ENCODE results near the gene PLXND1.

PLXND1 gene

DNA sequence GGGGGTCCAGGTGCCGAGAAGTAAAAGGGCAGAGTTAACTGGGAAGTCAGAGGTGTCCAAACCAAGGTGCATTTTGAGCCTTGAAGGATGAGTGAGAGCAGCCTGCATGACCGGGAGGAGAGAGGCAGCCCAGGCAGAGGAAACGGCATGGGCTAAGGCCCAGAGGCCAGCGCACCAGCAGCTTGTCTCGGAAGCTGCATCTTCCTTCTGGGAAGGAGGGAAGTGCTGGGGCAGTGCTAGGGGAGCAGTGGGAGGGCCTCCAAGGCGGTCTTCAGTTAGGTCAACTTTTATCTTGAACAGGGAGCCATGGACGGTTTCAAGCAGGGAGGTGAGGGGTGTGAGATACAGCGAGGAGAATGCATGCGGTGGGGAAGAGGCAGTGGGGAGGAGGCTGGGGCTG is 62.5 kb downstream of the PLXND1 start:
- DNase-seq: no peak

DNA sequence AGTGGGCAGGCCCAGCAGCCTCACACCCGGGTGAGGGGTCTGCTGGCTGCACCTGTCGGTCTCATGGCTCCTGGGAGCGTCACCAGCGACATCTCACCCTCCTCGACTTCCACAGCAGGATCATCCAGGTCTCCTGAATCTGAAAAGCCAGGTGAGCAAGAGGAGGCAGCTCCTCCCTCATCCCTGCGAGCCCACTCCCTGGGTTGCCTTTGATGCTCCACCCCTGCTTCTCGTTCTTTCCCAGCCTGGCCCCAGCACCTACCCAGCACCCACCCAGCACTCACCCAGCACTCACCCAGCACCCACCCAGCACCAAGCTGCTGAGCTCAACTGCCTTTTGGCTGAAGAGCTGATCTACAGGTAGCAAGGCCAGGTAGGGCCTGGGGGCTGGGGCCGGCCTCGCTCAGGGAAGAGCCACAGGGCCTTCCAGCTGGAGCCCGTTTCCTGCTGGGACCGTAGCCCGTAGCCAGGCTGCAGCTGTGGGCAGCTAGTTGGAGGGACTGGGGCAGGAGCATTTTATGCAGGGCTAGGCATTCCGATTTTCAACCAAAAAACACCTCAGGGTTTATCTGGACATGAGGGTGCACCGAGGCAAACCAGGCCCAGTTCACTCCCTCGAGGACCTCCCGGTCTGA is 63.2 kb downstream of the PLXND1 start, which contains the start of gene H1-8:
H1-8 (plus strand) TSS at position 20 of the 635 bp plus-strand sequence; CDS start at position 64, 44 bp downstream.
- DNase-seq: no peak

DNA sequence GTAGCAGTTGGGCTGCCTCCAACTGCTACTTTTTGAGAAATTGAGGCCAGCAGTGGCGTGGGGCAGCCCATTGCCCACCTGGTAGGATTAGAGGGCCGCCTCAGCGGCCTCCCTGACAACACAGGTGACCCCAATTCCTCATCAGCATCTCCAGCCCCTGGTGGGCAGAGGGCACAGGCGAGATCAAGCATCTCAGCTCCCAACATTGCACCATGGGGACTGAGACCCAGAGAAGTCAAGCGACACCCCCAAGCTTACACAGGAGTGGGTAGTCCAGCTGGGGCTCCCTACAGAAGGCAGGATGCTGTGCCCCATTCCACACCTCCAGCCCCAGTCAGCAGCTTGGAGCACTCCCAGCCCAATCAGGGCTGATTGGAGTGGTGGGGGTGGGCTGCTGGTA is 63.7 kb downstream of the PLXND1 start:
- DNase-seq: no peak

DNA sequence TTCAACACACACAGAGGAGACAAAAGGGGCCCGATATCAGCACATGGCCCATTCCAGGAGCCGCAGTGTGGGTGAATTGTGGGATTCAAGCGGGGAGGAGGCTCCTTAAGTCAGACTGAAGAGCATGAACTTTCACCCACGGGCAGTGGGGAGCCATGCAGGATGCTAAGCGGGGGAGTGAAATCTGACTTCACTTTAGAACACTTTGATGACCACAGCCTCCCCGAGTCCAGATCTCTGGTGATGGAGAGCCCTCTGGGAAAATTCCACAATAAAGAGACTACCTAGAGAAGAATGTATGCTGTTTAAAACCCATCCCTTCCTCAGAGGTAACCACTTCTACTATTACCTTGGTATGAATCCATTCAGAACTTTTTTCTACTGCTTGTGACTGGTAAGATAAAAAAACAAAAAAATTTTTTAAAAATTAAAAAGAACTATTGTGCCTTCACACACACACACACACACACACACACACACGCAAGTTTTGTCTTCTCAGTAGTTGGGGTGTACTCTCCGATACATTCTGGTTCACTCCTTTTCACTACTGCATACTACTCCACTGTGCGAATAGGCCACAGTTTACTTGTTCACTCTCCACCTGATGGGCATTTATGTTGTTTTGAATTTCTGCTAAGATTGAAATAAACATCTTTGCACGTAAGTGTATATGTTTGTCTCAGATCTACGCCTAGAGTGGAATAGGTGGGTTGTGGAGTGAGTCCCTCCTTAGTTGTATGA is 65.5 kb downstream of the PLXND1 start:
- DNase-seq: no peak

DNA sequence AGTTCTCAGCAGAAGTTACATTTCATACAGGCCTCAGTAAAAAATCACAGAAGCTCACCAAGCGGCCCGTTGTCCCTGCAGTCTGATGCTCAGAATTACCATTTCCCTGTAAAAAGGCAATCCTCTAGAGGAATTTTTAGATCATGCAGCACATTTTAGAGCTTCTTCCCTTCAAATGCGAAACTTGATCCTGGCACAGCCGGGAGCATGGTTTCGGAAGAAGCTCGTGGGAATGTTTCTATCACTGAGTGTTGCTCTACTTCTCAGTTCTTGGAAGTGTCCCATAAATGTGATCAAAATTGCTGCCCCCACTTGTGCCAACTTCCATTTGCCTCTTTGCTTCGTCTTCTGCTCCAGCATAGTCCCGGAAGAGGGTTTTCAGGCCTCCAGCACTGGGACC is 67.3 kb downstream of the PLXND1 start:
- DNase-seq: no peak

DNA sequence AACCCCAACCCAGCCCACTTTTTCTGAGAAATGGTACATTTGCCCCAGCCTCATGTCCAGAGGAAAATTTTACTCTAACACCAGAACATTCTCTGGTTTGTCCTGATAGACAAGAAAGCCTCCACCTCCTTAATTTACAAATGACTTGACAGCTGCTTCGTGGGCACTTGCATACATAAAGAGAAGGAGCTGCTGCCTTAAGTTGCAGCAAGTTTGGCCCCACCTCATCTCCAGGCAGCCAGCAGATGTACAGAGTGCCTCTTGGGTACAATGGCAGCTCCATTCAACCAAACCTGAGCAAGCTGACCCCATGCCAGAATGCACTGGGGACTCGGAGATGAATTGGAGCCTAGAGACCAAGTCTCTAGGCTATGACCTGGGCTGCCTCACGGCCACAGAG is 69.7 kb downstream of the PLXND1 start:
- DNase-seq: no peak

DNA sequence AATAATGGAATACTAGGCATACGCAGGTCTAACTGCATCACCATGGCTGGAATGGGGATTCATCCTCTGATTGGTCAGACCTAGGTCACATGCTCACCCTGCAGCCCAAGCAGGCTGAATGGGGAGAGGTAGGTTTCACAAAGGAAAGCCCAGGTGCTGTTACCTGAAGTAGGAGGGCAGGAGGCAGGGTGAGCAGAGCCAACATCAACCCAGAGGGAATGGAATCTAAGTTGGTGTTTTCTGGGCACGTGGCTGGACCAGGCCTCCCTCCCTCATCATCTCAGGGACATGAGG is 70.2 kb downstream of the PLXND1 start:
- peak; percentile 3 for DNase-seq

DNA sequence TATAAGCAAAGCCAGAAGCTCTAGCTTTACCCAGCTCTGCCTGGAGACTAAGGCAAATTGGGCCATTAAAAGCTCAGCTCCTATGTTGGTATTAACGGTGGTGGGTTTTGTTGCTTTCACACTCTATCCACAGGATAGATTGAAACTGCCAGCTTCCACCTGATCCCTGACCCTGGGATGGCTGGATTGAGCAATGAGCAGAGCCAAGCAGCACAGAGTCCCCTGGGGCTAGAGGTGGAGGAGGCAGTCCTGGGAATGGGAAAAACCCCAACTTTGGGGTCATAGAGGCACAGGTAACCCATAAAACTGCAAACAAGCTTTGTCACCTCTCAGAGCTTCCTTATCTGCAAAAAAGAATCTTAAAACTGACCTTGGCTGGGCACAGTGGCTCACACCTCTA is 71.4 kb downstream of the PLXND1 start:
- no peak for DNase-seq

DNA sequence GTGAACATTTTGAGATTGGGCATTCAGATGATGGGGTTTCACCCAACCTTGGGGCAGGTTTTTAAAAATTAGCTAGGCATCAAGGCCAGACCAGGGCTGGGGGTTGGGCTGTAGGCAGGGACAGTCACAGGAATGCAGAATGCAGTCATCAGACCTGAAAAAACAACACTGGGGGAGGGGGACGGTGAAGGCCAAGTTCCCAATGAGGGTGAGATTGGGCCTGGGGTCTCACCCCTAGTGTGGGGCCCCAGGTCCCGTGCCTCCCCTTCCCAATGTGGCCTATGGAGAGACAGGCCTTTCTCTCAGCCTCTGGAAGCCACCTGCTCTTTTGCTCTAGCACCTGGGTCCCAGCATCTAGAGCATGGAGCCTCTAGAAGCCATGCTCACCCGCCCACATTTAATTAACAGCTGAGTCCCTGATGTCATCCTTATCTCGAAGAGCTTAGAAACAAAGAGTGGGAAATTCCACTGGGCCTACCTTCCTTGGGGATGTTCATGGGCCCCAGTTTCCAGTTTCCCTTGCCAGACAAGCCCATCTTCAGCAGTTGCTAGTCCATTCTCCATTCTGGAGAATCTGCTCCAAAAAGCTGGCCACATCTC is 71.9 kb downstream of the PLXND1 start:
- DNase-seq: peak; percentile 30

DNA sequence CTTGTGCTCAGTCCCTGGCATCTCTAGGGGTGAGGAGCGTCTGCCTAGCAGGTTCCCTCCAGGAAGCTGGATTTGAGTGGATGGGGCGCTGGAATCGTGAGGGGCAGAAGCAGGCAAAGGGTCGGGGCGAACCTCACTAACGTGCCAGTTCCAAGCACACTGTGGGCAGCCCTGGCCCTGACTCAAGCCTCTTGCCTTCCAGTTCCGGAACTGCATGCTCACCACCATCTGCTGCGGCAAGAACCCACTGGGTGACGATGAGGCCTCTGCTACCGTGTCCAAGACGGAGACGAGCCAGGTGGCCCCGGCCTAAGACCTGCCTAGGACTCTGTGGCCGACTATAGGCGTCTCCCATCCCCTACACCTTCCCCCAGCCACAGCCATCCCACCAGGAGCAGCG is 73.1 kb downstream of the PLXND1 start:
- no peak for DNase-seq

DNA sequence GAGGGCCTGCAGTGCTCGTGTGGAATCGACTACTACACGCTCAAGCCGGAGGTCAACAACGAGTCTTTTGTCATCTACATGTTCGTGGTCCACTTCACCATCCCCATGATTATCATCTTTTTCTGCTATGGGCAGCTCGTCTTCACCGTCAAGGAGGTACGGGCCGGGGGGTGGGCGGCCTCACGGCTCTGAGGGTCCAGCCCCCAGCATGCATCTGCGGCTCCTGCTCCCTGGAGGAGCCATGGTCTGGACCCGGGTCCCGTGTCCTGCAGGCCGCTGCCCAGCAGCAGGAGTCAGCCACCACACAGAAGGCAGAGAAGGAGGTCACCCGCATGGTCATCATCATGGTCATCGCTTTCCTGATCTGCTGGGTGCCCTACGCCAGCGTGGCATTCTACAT is 74.2 kb downstream of the PLXND1 start:
- no peak for DNase-seq

DNA sequence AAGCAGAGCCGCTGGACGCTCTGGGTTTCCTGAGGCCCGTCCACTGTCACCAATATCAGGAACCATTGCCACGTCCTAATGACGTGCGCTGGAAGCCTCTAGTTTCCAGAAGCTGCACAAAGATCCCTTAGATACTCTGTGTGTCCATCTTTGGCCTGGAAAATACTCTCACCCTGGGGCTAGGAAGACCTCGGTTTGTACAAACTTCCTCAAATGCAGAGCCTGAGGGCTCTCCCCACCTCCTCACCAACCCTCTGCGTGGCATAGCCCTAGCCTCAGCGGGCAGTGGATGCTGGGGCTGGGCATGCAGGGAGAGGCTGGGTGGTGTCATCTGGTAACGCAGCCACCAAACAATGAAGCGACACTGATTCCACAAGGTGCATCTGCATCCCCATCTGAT is 74.8 kb downstream of the PLXND1 start:
- no peak for DNase-seq

DNA sequence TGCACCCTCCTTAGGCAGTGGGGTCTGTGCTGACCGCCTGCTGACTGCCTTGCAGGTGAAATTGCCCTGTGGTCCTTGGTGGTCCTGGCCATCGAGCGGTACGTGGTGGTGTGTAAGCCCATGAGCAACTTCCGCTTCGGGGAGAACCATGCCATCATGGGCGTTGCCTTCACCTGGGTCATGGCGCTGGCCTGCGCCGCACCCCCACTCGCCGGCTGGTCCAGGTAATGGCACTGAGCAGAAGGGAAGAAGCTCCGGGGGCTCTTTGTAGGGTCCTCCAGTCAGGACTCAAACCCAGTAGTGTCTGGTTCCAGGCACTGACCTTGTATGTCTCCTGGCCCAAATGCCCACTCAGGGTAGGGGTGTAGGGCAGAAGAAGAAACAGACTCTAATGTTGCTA is 75.7 kb downstream of the PLXND1 start:
- no peak for DNase-seq

DNA sequence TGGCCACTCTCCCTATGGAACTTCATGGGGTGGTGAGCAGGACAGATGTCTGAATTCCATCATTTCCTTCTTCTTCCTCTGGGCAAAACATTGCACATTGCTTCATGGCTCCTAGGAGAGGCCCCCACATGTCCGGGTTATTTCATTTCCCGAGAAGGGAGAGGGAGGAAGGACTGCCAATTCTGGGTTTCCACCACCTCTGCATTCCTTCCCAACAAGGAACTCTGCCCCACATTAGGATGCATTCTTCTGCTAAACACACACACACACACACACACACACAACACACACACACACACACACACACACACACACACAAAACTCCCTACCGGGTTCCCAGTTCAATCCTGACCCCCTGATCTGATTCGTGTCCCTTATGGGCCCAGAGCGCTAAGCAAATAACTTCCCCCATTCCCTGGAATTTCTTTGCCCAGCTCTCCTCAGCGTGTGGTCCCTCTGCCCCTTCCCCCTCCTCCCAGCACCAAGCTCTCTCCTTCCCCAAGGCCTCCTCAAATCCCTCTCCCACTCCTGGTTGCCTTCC is 76.2 kb downstream of the PLXND1 start:
- no peak for DNase-seq

DNA sequence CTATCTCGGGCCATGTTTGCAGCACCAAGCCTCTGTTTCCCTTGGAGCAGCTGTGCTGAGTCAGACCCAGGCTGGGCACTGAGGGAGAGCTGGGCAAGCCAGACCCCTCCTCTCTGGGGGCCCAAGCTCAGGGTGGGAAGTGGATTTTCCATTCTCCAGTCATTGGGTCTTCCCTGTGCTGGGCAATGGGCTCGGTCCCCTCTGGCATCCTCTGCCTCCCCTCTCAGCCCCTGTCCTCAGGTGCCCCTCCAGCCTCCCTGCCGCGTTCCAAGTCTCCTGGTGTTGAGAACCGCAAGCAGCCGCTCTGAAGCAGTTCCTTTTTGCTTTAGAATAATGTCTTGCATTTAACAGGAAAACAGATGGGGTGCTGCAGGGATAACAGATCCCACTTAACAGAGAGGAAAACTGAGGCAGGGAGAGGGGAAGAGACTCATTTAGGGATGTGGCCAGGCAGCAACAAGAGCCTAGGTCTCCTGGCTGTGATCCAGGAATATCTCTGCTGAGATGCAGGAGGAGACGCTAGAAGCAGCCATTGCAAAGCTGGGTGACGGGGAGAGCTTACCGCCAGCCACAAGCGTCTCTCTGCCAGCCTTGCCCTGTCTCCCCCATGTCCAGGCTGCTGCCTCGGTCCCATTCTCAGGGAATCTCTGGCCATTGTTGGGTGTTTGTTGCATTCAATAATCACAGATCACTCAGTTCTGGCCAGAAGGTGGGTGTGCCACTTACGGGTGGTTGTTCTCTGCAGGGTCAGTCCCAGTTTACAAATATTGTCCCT is 76.9 kb downstream of the PLXND1 start:
- DNase-seq: no peak

DNA sequence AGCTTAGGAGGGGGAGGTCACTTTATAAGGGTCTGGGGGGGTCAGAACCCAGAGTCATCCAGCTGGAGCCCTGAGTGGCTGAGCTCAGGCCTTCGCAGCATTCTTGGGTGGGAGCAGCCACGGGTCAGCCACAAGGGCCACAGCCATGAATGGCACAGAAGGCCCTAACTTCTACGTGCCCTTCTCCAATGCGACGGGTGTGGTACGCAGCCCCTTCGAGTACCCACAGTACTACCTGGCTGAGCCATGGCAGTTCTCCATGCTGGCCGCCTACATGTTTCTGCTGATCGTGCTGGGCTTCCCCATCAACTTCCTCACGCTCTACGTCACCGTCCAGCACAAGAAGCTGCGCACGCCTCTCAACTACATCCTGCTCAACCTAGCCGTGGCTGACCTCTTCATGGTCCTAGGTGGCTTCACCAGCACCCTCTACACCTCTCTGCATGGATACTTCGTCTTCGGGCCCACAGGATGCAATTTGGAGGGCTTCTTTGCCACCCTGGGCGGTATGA is 77.8 kb downstream of the PLXND1 start, which contains the start of gene RHO:
RHO (plus strand) TSS at position 51 of the 512 bp plus-strand sequence; CDS start at position 146, 95 bp downstream.
- no peak for DNase-seq

DNA sequence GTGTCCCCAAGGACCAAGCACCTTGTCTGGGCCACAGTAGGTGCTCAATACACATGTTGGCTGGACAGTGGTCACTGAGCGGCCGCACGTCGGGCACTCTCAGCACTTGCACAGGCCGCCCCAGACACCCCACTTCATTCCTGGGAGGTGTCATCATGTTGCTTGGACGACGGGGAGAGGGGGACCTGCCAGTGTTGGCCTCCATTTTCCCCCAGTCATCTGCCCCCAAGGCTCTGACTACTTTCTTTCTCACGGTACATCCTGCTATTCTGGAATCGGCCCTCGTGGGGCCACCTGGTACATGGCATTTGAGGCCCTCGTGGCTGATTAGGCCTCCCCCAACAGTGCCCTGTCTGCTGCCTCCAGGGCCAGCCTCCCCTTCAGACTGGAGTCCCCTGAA is 79.2 kb downstream of the PLXND1 start:
- no peak for DNase-seq

DNA sequence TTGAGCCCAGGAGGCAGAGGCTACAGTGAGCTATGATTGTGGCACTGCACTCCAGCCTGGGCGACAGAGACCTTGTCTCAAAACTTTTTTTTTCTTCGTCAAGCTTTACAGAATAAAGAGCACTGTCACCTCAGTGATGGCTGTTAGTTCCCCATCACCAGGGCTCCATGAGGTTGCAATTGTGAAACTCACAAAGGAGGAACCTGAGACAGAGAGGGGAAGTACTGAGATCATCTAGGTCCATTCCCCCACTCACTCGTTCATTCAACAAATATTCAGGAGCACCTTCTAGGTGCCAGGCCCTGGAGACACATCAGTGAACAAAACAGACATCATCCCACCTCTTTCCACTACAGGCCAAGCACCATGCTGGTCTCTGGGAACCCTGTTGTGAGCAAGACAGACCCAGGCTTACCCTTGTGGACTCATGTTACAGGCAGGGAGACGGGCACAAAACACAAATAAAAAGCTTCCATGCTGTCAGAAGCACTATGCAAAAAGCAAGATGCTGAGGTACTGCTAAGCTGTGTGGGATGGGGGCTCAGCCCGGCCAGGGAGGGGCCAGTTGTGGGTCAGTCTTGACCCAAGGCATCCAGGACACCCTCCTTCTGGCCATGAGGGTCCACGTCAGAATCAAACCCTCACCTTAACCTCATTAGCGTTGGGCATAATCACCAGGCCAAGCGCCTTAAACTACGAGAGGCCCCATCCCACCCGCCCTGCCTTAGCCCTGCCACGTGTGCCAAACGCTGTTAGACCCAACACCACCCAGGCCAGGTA is 80.2 kb downstream of the PLXND1 start:
- peak; percentile 31 for DNase-seq

DNA sequence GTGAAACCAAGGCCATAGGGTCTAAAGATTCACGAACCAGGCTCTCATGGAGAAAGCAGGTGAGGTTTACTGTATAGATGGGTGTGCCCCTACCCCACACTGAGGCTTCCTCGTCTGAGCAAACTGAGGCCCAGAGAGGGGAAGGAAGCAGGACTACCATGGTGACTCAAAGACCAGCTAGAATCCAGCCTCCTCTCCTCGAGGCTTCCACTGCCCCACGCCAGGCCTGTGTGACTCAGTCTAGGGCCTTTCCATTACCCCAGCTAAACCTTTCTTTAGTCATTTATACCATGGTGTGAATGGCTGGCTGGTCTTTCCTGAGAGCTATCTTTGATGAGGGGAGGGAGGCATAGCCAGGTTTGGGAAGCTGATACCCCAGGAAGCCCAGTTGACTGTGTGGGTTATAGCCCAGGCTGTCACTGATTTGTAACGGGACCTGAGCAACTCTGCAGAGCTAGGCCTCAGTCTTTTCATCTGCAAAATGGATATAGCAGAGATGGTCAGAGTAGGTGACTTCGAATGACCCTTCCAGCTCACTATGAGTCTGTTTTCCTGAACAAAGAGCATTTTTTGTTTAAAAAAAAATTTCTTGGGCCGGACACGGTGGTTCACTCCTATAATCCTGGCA is 81.0 kb downstream of the PLXND1 start:
- DNase-seq: no peak

DNA sequence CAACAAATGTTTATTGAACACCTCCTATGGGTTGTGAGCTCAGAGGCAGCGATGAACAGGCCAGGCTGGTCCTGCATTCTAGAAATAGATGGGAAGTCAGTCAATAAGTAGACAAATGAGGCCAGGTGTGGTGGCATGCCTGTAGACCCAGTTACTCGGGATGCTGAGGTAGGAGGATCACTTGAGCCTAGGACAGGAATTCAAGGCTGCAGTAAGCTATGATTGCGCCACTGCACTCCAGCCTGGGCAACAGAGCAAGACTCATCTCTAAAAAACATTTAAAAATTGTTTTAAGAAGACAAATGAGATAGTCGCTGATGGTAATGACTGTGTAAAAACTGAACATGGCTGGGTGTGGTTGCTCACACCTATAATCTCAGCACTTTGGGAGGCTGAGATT is 82.4 kb downstream of the PLXND1 start:
- peak; percentile 2 for DNase-seq

DNA sequence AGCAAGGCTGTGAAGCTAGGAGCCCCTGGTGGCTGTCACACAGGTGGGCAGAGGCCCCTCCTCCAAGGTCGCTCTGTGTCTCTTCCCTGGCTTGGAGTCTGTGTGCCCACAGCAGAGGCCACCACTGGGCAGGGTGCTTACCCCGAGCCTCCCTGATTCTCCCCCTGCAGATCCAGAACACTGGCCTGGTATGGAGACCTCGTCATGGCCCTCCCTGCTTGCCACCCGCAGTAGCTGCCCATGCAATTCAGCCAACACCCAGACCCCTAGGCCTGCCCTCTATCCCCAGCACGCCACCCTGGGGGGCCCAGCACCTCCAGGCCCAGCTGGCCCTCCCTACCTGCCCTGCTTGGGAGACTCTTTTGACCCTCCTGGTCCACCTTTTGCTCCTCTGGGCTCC is 83.5 kb downstream of the PLXND1 start:
- DNase-seq: no peak

DNA sequence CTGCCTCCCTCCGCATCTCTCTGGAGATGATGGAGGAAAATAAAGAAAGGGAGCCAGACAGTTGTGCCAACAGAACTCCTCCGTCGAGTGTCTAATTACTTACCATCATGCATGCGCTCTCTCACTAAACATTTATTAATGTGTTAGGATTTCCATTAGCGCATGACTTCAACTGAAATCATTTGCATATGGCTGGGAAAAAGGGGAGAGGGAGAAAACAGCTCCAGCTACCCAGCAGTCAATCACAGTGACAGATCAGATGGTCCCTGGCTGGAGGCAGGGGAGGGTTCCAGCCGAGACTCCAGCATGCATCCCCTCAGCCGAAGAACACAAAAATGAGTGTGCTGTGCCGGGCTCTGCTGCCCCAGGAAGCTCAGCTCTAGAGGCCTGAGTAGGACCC is 84.9 kb downstream of the PLXND1 start:
- DNase-seq: peak; percentile 50
